Limb (tissue), 2 donors: ENCODE data around the gene SFMBT1.

Source experiments
- DNase-seq, 2 donors: peaks; one replicate each; pipeline ENCODE4 v3.0.0-alpha.2; 2016; ENCODE audit errors: extremely low spot score in 2 of 2

Gene SFMBT1

GRCh38 chr3:52925405-52926313 is 120.2 kb downstream of the SFMBT1 start:
- DNase-seq = no peak

- no peak for DNase-seq
Observed at GRCh38 chr3:52923963-52924362, 121.9 kb downstream of the SFMBT1 start.

- DNase-seq = no peak
Observed at GRCh38 chr3:52920841-52921240, 125.0 kb downstream of the SFMBT1 start.

- DNase-seq = no peak
Observed at GRCh38 chr3:52917044-52917443, 128.8 kb downstream of the SFMBT1 start.

GRCh38 chr3:52915294-52915693 is 130.6 kb downstream of the SFMBT1 start:
- no peak for DNase-seq

GRCh38 chr3:52912885-52913731 is 132.8 kb downstream of the SFMBT1 start:
- DNase-seq = no peak

GRCh38 chr3:52910823-52911222 is 135.1 kb downstream of the SFMBT1 start:
- DNase-seq = no peak

- no peak for DNase-seq
Observed at GRCh38 chr3:52907497-52907896, 138.4 kb downstream of the SFMBT1 start.

- DNase-seq = no peak
Observed at GRCh38 chr3:52904552-52904951, 141.3 kb downstream of the SFMBT1 start.

- DNase-seq = no peak
Observed at GRCh38 chr3:52904000-52904399, 141.9 kb downstream of the SFMBT1 start.

GRCh38 chr3:52897130-52898122 is 148.4 kb downstream of the SFMBT1 start, which contains the start of gene STIMATE:
TSS of gene STIMATE (minus strand) at chr3:52897548. CDS start at chr3:52897450, 98 bp downstream.
- peak; percentile 87 to 89 for DNase-seq

GRCh38 chr3:52896613-52897012 is 149.3 kb downstream of the SFMBT1 start:
- no peak for DNase-seq

GRCh38 chr3:52896151-52896550 is 149.7 kb downstream of the SFMBT1 start:
- no peak for DNase-seq

- no peak for DNase-seq
Observed at GRCh38 chr3:52895418-52895817, 150.5 kb downstream of the SFMBT1 start.

- DNase-seq = no peak
Observed at GRCh38 chr3:52894756-52895155, 151.1 kb downstream of the SFMBT1 start.

- no peak for DNase-seq
Observed at GRCh38 chr3:52893723-52894122, 152.2 kb downstream of the SFMBT1 start.

- DNase-seq = no peak
Observed at GRCh38 chr3:52892625-52893311, 153.1 kb downstream of the SFMBT1 start.

- DNase-seq = no peak
Observed at GRCh38 chr3:52892290-52892624, 153.6 kb downstream of the SFMBT1 start.

- DNase-seq = no peak
Observed at GRCh38 chr3:52891615-52892081, 154.2 kb downstream of the SFMBT1 start.

GRCh38 chr3:52891164-52891563 is 154.7 kb downstream of the SFMBT1 start:
- no peak for DNase-seq
